BJ (cell line): ENCODE measurements around the gene TRIM54. TPM values are rescaled to one million over a fixed set of nuclear protein-coding genes. Genes with fewer than 3 reads are reported as not detected.

Source experiments
- CTCF ChIA-PET: fragments of 350-600 bp; formaldehyde crosslinking; extraction: SDS; loops from one replicate; lab custom pipeline; 2021; ENCODE audit warnings: antibody characterized with exemption, inconsistent platforms; lab: Yijun Ruan, JAX
- POLR2A ChIA-PET: fragments of 300-600 bp; sonication (Branson Sonifier 250); formaldehyde crosslinking; extraction: SDS; loops from one replicate; lab custom pipeline; 2021; ENCODE audit warnings: antibody characterized with exemption; lab: Charles Lee
- DNase-seq: peaks from one replicate; pipeline ENCODE4 v3.0.0-alpha.2; 2011; ENCODE audit warnings: low read depth
- H3K27me3 ChIP-seq: 2 replicates; pipeline ENCODE4 v1.6.0; 2011; ENCODE audit warnings: low read length; ENCODE audit not compliant: control insufficient read depth, insufficient read depth
- H3K36me3 ChIP-seq: 2 replicates; pipeline ENCODE4 v1.5.1; 2011; ENCODE audit warnings: low read length; ENCODE audit not compliant: control insufficient read depth, insufficient read depth
- H3K4me3 ChIP-seq: 2 replicates; pipeline ENCODE4 v1.5.1; 2011; ENCODE audit warnings: low read depth, mild to moderate bottlenecking, control low read depth, low read length
- CTCF ChIP-seq: IDR thresholded peaks from 2 replicates; pipeline ENCODE4 v1.5.1; 2011; ENCODE audit warnings: low read depth, mild to moderate bottlenecking, control low read depth, inconsistent platforms, low read length, moderate library complexity; ENCODE audit not compliant: insufficient read depth
- polyA minus RNA-seq: library from RNA; depleted of rRNA, polyadenylated mRNA; stranded (reverse); fragments of >200 nt; gene quantifications from 2 replicates; pipeline ENCODE4 v1.2.3, GENCODE V29; 2011; rRNA and poly(A)+ RNA removed
- polyA plus RNA-seq: library from polyadenylated mRNA; depleted of rRNA; stranded (reverse); fragments of >200 nt; gene quantifications from 2 replicates; pipeline ENCODE4 v1.2.3, GENCODE V29; 2011; rRNA removed

TRIM54 gene
- polyA plus RNA-seq (0.05 TPM in 1 of 2 replicates, not detected in the other), polyA minus RNA-seq (not detected in 2 replicates)

GRCh38 chr2:27281855-27282559, at the start of gene TRIM54:
TSS of gene TRIM54 (plus strand) at chr2:27282429. CDS start at chr2:27282732, 303 bp downstream.
- CTCF ChIA-PET = interaction anchor here (0.8 to 6.4 kb wide), 12 partner anchors 9 to 327 kb away, joined by 3 to 94 read pairs (median 21); partner anchors contain the start of gene SLC30A3
- no peak within 1 kb of the TSS for H3K4me3 ChIP-seq
- no peaks in the 10 kb centered on the region for H3K36me3 ChIP-seq
- no peak for TF ChIP-seq CTCF
- POLR2A ChIA-PET = no interaction called here
- DNase-seq = no peak
- peaks cover 10% of the 10 kb centered on the region for H3K27me3 ChIP-seq

GRCh38 chr2:27233341-27233740, 48.9 kb upstream of the TRIM54 start:
- CTCF ChIA-PET = interaction anchor here (1.2 to 1.6 kb wide), 2 partner anchors 12 to 16 kb away, joined by 3 to 4 read pairs; no protein-coding TSS in a partner anchor
- TF ChIP-seq CTCF = no peak
- Histone ChIP-seq H3K4me3 (no peak overlapping the region), H3K27me3 (no peaks in the 10 kb centered on the region), H3K36me3 (peaks cover 48% of the 10 kb centered on the region)
- POLR2A ChIA-PET = no interaction called here
- DNase-seq = no peak

GRCh38 chr2:27236136-27236535, 46.1 kb upstream of the TRIM54 start:
- ChIA-PET CTCF (interaction anchor here (0.9 to 2.2 kb wide), 2 partner anchors 7 to 44 kb away, joined by 3 to 5 read pairs; no protein-coding TSS in a partner anchor), POLR2A (no interaction called here)
- peaks cover 60% of the 10 kb centered on the region for H3K36me3 ChIP-seq
- H3K4me3 ChIP-seq = no peak overlapping the region
- no peaks in the 10 kb centered on the region for H3K27me3 ChIP-seq
- DNase-seq = no peak
- TF ChIP-seq CTCF = no peak

GRCh38 chr2:27236626-27237025, 45.6 kb upstream of the TRIM54 start:
- no peak for DNase-seq
- TF ChIP-seq CTCF = no peak
- no peak overlapping the region for H3K4me3 ChIP-seq
- peaks cover 62% of the 10 kb centered on the region for H3K36me3 ChIP-seq
- no peaks in the 10 kb centered on the region for H3K27me3 ChIP-seq
- POLR2A ChIA-PET = no interaction called here
- CTCF ChIA-PET = interaction anchor here (0.9 kb wide), 1 partner anchor 43 kb away, joined by 3 read pairs; no protein-coding TSS in a partner anchor

- Histone ChIP-seq H3K27me3 (no peaks in the 10 kb centered on the region), H3K4me3 (no peak overlapping the region), H3K36me3 (peaks cover 61% of the 10 kb centered on the region)
- TF ChIP-seq CTCF = no peak
- no peak for DNase-seq
- POLR2A ChIA-PET = no interaction called here
- CTCF ChIA-PET = no interaction called here
Measured at GRCh38 chr2:27237341-27237945, 44.8 kb upstream of the TRIM54 start.
